Lung (tissue), 12 donors: ENCODE results near the gene GALNT16. TPM values are rescaled to one million over a fixed set of nuclear protein-coding genes. Genes with fewer than 3 reads are reported as not detected.

Experiments
- ATAC-seq: fragments of 200-7000 bp; cut with Tn5 transposase; one replicate; pipeline ENCODE4 v1.9.1; 2020; ENCODE audit warnings: moderate number of reproducible peaks; ENCODE audit not compliant: insufficient read depth, low FRiP score
- DNase-seq, 3 donors: peaks; one replicate each; pipeline ENCODE4 v3.0.0-alpha.2; 2013 to 2017
- H3K27ac ChIP-seq, 2 donors: one replicate each; pipeline ENCODE4 v1.5.1; 2013; ENCODE audit warnings: mild to moderate bottlenecking in 2 of 2, moderate library complexity in 2 of 2, control low read depth in 1 of 2, inconsistent platforms in 1 of 2, low read depth in 1 of 2, low read length in 1 of 2
- H3K27me3 ChIP-seq, 3 donors: one replicate each; pipeline ENCODE4 v1.5.1; 2013; ENCODE audit warnings: low read length in 2 of 3; ENCODE audit not compliant: control insufficient read depth in 3 of 3, insufficient read depth in 3 of 3
- H3K36me3 ChIP-seq, 4 donors: one replicate each; pipeline ENCODE4 v1.5.1; 2013; ENCODE audit warnings: low read length in 4 of 4, mild to moderate bottlenecking in 1 of 4, moderate library complexity in 1 of 4; ENCODE audit not compliant: control insufficient read depth in 4 of 4, insufficient read depth in 4 of 4
- H3K4me1 ChIP-seq, 5 donors: one replicate each; pipeline ENCODE4 v1.5.1; 2013; ENCODE audit warnings: low read length in 5 of 5, mild to moderate bottlenecking in 2 of 5, moderate library complexity in 1 of 5; ENCODE audit not compliant: control insufficient read depth in 5 of 5, insufficient read depth in 5 of 5
- H3K4me3 ChIP-seq: one replicate; pipeline ENCODE4 v1.5.1; 2013; ENCODE audit warnings: mild to moderate bottlenecking, control low read depth, moderate library complexity
- H3K9ac ChIP-seq, 2 donors: one replicate each; pipeline ENCODE4 v1.5.1; 2013; ENCODE audit warnings: low read length in 2 of 2, control low read depth in 1 of 2; ENCODE audit not compliant: insufficient read depth in 1 of 2
- H3K9me3 ChIP-seq, 4 donors: one replicate each; pipeline ENCODE4 v1.5.1; 2013; ENCODE audit warnings: low read length in 3 of 4, mild to moderate bottlenecking in 1 of 4, moderate library complexity in 1 of 4; ENCODE audit not compliant: control insufficient read depth in 4 of 4, insufficient read depth in 3 of 4
- WGBS, 2 donors: extraction: QIAGEN DNeasy Blood & Tissue Kit; methylation state at CpG; one replicate each; pipeline ENCODE4 v1.1.7; 2013; 5-methylcytosine and 5-hydroxymethylcytosine counted together
- polyA plus RNA-seq, 2 donors: library from polyadenylated mRNA; stranded (reverse); fragments of 200-250 nt; gene quantifications; one replicate each; pipeline ENCODE4 v1.2.1, GENCODE V29; 2013
- total RNA-seq, 2 donors: library from RNA; depleted of rRNA in 1 of 2; stranded (reverse); fragments of >200 nt in 1 of 2; gene quantifications; one replicate each; pipeline ENCODE4 v1.2.1, GENCODE V29; 2014 to 2021
- TF ChIP-seq, protein P1 (sequence below): IDR thresholded peaks from 2 replicates; pipeline ENCODE4 v1.5.1; 2012; ENCODE audit warnings: mild to moderate bottlenecking; ENCODE audit errors: control extremely low read depth, extremely low read depth
- donor health status: control.
- donor health status: control.
- donor health status: Bipolar disorder and iron deficiency.
- donor health status: healthy.
- donor health status: DM: yes; HTN: yes; CAD: no.

Gene GALNT16
- total and polyA plus RNA-seq, 4 donors = 0.27 to 4.1 (median 1.4) TPM

DNA sequence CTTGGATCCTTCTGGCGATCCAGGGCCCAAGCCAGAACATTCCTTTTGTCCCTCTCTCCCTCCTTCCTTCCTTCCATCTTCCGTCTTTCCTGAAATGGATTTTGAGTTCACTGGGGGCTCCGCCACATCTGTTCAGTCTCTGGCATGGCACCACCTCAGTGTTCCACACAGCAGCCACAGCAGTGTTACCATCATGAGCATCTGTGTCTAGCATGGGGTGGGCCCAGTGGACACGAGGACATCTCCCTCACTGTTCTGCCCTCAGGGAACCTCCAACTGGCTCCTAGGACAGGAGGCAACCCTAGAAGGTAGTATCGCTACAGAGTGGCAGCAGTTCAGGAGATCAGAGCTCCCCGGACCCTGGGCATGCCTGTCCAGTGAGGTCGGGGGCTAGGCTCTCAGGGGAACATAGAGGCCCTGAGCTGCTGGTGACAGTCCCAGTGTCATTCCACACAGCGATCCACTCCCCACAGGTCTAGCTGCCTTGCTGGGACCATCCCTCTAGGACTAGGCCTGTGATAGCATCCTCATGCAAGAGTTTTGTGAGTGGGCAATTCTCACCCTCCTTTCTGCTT, 59.0 kb downstream of the GALNT16 start:
- no peaks in the 10 kb centered on the region for H3K27me3 ChIP-seq
- WGBS, 2 donors = 92 to 94% methylated on average over 8 of the region's 8 CpGs
- no peaks in the 10 kb centered on the region for H3K36me3 ChIP-seq
- ATAC-seq (no peak), DNase-seq (no peak)
- no peak overlapping the region for H3K4me3 ChIP-seq
- no peak overlapping the region for H3K9ac ChIP-seq
- TF ChIP-seq, protein P1, sequence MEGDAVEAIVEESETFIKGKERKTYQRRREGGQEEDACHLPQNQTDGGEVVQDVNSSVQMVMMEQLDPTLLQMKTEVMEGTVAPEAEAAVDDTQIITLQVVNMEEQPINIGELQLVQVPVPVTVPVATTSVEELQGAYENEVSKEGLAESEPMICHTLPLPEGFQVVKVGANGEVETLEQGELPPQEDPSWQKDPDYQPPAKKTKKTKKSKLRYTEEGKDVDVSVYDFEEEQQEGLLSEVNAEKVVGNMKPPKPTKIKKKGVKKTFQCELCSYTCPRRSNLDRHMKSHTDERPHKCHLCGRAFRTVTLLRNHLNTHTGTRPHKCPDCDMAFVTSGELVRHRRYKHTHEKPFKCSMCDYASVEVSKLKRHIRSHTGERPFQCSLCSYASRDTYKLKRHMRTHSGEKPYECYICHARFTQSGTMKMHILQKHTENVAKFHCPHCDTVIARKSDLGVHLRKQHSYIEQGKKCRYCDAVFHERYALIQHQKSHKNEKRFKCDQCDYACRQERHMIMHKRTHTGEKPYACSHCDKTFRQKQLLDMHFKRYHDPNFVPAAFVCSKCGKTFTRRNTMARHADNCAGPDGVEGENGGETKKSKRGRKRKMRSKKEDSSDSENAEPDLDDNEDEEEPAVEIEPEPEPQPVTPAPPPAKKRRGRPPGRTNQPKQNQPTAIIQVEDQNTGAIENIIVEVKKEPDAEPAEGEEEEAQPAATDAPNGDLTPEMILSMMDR = no peak
- H3K4me1 ChIP-seq = peaks cover 0 to 7% (median 0%) of the 10 kb centered on the region in 5 donors
- no peaks in the 10 kb centered on the region for H3K9me3 ChIP-seq
- no peak overlapping the region for H3K27ac ChIP-seq

DNA sequence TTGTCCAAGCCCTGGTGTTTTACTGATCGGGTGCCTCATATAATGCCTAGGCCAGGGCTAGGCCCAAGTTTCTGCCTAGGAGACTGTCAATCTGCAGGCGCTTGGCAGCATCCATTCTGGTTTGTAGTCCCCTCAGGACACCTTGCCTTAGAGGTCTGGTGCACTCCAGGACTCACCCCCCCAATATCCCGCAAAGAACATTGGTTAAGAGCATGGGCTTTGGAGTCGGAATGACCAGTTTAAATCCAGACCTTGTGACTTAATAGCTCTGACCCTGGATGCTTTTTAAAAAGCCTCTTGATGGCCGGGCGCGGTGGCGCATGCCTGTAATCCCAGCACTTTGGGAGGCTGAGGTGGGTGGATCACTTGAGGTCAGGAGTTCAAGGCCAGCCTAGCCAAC, 60.0 kb downstream of the GALNT16 start:
- ATAC-seq (no peak), DNase-seq (no peak)
- Histone ChIP-seq H3K9me3 (no peaks in the 10 kb centered on the region), H3K27ac (no peak overlapping the region), H3K4me1 (peaks cover 0 to 7% (median 0%) of the 10 kb centered on the region in 5 donors), H3K9ac (no peak overlapping the region), H3K27me3 (no peaks in the 10 kb centered on the region), H3K4me3 (no peak overlapping the region), H3K36me3 (no peaks in the 10 kb centered on the region)
- 96 to 98% methylated on average over 8 of the region's 8 CpGs for WGBS, 2 donors
- TF ChIP-seq, protein P1 = no peak

GRCh38 chr14:69320581-69321365, 60.8 kb downstream of the GALNT16 start:
- peaks cover 0 to 7% (median 0%) of the 10 kb centered on the region in 5 donors for H3K4me1 ChIP-seq
- H3K9ac ChIP-seq = no peak overlapping the region
- no peak overlapping the region for H3K4me3 ChIP-seq
- DNase-seq (no peak), ATAC-seq (no peak)
- no peaks in the 10 kb centered on the region for H3K27me3 ChIP-seq
- no peak overlapping the region for H3K27ac ChIP-seq
- no peaks in the 10 kb centered on the region for H3K36me3 ChIP-seq
- 96% methylated on average over 18 of the region's 18 CpGs for WGBS, 2 donors
- H3K9me3 ChIP-seq = no peaks in the 10 kb centered on the region
- TF ChIP-seq, protein P1 = no peak
